Measurements from ENCODE around the gene PCARE. TPM values are rescaled to one million over a fixed set of nuclear protein-coding genes. Genes with fewer than 3 reads are reported as not detected.

PCARE gene
- total and polyA plus RNA-seq, 2 of the 8 experiments (the other 6 are each of a cell fraction or from before 2014, with no cell fraction given): not detected

- TF ChIP-seq CHD7 (IDR thresholded peaks at IDR 0.05; ENCODE audit: insufficient replicate concordance, low read length): no peak
- no peak for TF ChIP-seq SIX5 (IDR thresholded peaks at IDR 0.05; ENCODE audit: low read depth, low read length)
- TF ChIP-seq CEBPB (IDR thresholded peaks at IDR 0.05; ENCODE audit: low read depth, low read length): no peak
- no peak for TF ChIP-seq TCF12 (IDR thresholded peaks at IDR 0.05; ENCODE audit: low read depth, low read length)
- TF ChIP-seq RNF2 (IDR thresholded peaks at IDR 0.05; ENCODE audit: borderline replicate concordance, low read depth, low read length, missing control alignments, poor library complexity, severe bottlenecking): no peak
- no peak for TF ChIP-seq EZH2 (IDR thresholded peaks at IDR 0.05; ENCODE audit: low read depth, low read length, severe bottlenecking)
- no peak for TF ChIP-seq E2F6 (IDR thresholded peaks at IDR 0.05)
- TF ChIP-seq POLR2AphosphoS5 (IDR thresholded peaks at IDR 0.05; ENCODE audit: low read depth, low read length): no peak
- TF ChIP-seq RBBP5 (IDR thresholded peaks at IDR 0.05; ENCODE audit: borderline replicate concordance, low read depth, low read length): no peak
- no peak for TF ChIP-seq RFX5 (IDR thresholded peaks at IDR 0.05; ENCODE audit: borderline replicate concordance, low read depth, low read length)
- no peak for TF ChIP-seq KDM1A (IDR thresholded peaks at IDR 0.05; ENCODE audit: borderline replicate concordance, low read length)
These were observed 62.1 kb downstream of the PCARE start (continued) for GRCh38 chr2:29012211-29012681.

All from H1 (cell line).